SK-N-SH treated with all-trans-retinoic acid at 6 μM for 48 hours (cell line): Measurements from ENCODE around the gene DEPP1.

Experiments used
- ESRRG ChIP-seq: fragments of 250-450 bp; sonication (Bioruptor Pico); IDR thresholded peaks from 2 replicates; pipeline ENCODE4 v1.6.1; 2021; ENCODE audit warnings: mild to moderate bottlenecking
- GLIS3 ChIP-seq: fragments of 250-450 bp; sonication (Bioruptor Pico); IDR thresholded peaks from 2 replicates; pipeline ENCODE4 v1.5.0; 2020; ENCODE audit warnings: mild to moderate bottlenecking, moderate library complexity
- RARB ChIP-seq: fragments of 250-450 bp; sonication (Bioruptor Pico); IDR thresholded peaks from 2 replicates; pipeline ENCODE4 v1.8.0; 2021; ENCODE audit warnings: mild to moderate bottlenecking, moderate library complexity
- SNAI2 ChIP-seq: fragments of 250-450 bp; sonication (Bioruptor Pico); IDR thresholded peaks from 2 replicates; pipeline ENCODE4 v1.5.0; 2020; ENCODE audit warnings: mild to moderate bottlenecking, moderate library complexity
- TCF4 ChIP-seq: fragments of 250-450 bp; sonication (Bioruptor Pico); IDR thresholded peaks from 2 replicates; pipeline ENCODE4 v1.8.0; 2021; ENCODE audit warnings: mild to moderate bottlenecking, moderate library complexity, borderline replicate concordance
- TOX ChIP-seq: fragments of 250-450 bp; sonication (Bioruptor Pico); IDR thresholded peaks from 2 replicates; pipeline ENCODE4 v1.8.0; 2021; ENCODE audit warnings: mild to moderate bottlenecking, moderate library complexity, borderline replicate concordance
- ZC3H10 ChIP-seq: fragments of 250-450 bp; sonication (Bioruptor Pico); IDR thresholded peaks from 2 replicates; pipeline ENCODE4 v1.5.1; 2021; ENCODE audit warnings: mild to moderate bottlenecking, moderate library complexity
- ZFP3 ChIP-seq: fragments of 250-450 bp; sonication (Bioruptor Pico); IDR thresholded peaks from 2 replicates; pipeline ENCODE4 v1.5.0; 2020; ENCODE audit warnings: mild to moderate bottlenecking, moderate library complexity
- ZNF565 ChIP-seq: fragments of 450-650 bp; formaldehyde crosslinking; conservative IDR thresholded peaks from 2 replicates; pipeline ENCODE4 v1.5.0; 2020; ENCODE audit warnings: low read depth, mild to moderate bottlenecking, moderate library complexity
- ZNF8 ChIP-seq: fragments of 450-650 bp; formaldehyde crosslinking; IDR thresholded peaks from 2 replicates; pipeline ENCODE4 v1.5.0; 2020; ENCODE audit warnings: mild to moderate bottlenecking, moderate library complexity
- TF ChIP-seq, protein P1 (sequence below): fragments of 250-450 bp; sonication (Bioruptor Pico); IDR thresholded peaks from 2 replicates; pipeline ENCODE4 v1.8.0; 2020; ENCODE audit warnings: mild to moderate bottlenecking, moderate library complexity, borderline replicate concordance
- TF ChIP-seq, protein P2 (sequence below): fragments of 250-450 bp; sonication (Bioruptor Pico); IDR thresholded peaks from 2 replicates; pipeline ENCODE4 v1.5.1; 2021; ENCODE audit warnings: mild to moderate bottlenecking, moderate library complexity

GRCh38 chr10:44985175-44985681, 6.6 kb upstream of the DEPP1 start:
- TF ChIP-seq TOX (no peak), ZNF8 (CRISPR knock-in tag) (no peak), ZC3H10 (CRISPR knock-in tag) (no peak), ESRRG (no peak), ZFP3 (CRISPR knock-in tag) (no peak), RARB (CRISPR knock-in tag) (no peak), GLIS3 (CRISPR knock-in tag) (no peak), ZNF565 (CRISPR knock-in tag) (no peak), SNAI2 (no peak), TCF4 (CRISPR knock-in tag) (no peak)
- TF ChIP-seq, protein P1, sequence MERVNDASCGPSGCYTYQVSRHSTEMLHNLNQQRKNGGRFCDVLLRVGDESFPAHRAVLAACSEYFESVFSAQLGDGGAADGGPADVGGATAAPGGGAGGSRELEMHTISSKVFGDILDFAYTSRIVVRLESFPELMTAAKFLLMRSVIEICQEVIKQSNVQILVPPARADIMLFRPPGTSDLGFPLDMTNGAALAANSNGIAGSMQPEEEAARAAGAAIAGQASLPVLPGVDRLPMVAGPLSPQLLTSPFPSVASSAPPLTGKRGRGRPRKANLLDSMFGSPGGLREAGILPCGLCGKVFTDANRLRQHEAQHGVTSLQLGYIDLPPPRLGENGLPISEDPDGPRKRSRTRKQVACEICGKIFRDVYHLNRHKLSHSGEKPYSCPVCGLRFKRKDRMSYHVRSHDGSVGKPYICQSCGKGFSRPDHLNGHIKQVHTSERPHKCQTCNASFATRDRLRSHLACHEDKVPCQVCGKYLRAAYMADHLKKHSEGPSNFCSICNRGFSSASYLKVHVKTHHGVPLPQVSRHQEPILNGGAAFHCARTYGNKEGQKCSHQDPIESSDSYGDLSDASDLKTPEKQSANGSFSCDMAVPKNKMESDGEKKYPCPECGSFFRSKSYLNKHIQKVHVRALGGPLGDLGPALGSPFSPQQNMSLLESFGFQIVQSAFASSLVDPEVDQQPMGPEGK (CRISPR knock-in tag): no peak
- TF ChIP-seq, protein P2, sequence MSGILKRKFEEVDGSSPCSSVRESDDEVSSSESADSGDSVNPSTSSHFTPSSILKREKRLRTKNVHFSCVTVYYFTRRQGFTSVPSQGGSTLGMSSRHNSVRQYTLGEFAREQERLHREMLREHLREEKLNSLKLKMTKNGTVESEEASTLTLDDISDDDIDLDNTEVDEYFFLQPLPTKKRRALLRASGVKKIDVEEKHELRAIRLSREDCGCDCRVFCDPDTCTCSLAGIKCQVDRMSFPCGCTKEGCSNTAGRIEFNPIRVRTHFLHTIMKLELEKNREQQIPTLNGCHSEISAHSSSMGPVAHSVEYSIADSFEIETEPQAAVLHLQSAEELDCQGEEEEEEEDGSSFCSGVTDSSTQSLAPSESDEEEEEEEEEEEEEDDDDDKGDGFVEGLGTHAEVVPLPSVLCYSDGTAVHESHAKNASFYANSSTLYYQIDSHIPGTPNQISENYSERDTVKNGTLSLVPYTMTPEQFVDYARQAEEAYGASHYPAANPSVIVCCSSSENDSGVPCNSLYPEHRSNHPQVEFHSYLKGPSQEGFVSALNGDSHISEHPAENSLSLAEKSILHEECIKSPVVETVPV: no peak
